GM12801 (cell line): Measurements from ENCODE around the gene DEPP1.

Experiments
- TF ChIP-seq, protein P1 (sequence below): IDR thresholded peaks from one replicate; pipeline ENCODE4 v1.5.1; 2011; ENCODE audit warnings: control low read depth; ENCODE audit not compliant: insufficient read length; ENCODE audit errors: extremely low read depth

The DEPP1 gene

DNA sequence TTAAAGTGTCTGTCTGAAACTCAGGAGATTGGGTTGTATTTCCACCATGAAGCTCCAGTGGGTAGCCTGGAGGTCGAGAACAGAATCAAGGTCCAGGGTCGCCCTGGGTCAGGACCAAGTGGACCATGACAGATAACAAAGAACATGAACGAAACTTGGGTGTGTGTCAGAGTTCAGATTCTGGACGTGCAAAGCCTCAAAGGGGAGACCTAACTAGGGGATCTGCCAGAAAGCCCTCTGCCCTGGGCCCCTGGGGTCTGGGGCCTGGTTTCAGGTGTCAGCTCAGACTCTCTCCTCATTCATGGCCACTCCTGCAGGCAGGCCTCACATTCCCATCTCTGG lies 17.4 kb downstream of the DEPP1 start:
- TF ChIP-seq, protein P1, sequence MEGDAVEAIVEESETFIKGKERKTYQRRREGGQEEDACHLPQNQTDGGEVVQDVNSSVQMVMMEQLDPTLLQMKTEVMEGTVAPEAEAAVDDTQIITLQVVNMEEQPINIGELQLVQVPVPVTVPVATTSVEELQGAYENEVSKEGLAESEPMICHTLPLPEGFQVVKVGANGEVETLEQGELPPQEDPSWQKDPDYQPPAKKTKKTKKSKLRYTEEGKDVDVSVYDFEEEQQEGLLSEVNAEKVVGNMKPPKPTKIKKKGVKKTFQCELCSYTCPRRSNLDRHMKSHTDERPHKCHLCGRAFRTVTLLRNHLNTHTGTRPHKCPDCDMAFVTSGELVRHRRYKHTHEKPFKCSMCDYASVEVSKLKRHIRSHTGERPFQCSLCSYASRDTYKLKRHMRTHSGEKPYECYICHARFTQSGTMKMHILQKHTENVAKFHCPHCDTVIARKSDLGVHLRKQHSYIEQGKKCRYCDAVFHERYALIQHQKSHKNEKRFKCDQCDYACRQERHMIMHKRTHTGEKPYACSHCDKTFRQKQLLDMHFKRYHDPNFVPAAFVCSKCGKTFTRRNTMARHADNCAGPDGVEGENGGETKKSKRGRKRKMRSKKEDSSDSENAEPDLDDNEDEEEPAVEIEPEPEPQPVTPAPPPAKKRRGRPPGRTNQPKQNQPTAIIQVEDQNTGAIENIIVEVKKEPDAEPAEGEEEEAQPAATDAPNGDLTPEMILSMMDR: no peak

DNA sequence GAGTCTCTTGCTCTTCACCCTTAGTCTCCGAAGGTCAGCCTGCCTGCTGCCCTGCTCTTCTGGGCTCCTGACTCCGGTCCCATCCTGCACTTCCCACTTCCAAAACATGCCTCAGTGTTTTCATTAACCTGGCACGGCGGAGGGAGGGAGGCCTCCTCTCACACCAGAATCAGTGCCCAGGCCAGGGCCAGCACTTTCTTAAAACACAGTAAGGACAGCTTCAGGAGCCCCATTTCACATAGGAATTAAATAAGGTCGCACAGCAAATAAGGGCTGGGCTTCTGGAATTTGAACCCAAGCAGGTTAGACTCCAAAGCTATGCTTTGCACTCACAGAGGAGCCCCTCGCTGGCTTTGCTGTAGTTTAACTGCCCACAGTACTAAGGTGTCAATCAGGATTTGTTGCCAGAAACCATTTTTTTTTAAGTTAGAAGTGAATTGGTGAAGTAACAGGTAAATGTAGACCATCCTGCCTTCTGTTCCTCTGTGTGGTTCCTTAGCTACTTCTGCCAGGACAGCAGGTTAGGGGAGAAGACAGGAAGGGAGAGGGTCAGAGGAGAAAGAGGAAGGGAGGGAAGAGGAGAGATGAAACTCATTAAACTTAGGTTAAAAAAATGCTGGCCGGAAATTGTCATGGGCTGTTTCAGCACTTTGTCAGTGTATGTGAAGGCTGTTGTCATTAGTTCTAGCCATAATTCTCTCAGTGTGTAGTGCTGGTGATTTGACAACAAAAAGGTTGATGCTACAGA lies 18.0 kb downstream of the DEPP1 start:
- TF ChIP-seq, protein P1: no peak

DNA sequence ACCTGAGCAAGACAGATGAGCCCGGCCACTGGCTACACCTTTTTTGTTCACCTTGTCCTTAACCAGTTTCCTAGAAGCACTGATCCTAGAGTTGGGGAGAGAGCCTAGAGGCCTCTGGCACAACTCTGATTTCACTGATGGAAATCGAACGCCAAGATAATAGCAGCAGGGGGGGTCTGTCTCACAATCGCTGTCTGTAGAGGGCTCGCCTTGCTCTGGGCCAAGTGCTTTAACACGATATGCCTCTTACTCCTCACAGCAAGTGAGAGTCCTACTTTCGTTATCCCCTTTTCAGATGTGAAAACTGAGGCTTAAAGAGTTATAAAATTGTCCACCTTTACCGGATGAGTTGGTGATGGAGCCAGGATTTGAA lies 18.5 kb downstream of the DEPP1 start:
- TF ChIP-seq, protein P1: no peak

DNA sequence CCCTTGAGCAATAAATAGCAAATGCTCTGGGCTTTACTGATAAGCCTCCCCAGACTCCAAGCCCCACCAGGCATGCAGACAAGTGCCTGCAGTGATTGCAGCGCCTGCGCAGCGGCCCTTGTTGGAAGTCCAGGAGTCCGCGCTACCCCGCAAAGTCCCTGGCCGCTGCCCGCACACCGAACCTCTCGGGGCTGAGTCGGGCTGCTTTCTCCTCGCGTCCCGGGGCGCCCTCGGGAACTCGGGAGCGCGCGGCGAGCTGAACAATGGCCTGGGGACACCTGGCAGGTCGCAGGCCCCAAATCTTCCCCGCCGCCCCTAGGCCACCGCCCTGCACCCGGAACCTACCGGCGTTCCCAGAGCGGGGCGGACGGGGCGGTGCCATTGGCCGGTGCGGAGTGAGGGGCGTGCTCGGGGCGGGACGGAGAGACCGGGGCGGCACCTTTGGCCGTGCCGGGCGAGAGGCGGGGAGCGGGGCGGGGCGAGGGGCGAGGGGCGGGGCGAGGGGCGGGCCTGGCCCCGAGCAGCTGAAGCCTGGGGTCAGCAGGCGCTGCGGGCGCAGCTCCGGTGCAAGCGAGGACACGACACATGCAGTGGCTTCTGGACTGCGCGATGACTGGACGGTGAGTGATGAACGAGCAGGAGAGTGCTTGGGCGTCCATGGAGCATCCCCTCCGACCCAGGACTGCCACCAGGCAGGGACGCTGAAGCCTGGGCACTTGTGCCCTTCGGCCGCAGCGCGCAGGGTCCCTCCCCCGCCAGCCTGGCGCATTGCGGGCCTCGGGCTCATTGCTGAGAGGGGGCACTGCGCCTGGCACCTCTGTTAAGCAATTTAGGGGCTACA lies 19.1 kb downstream of the DEPP1 start, which contains the start of gene RASSF4:
Gene RASSF4, plus strand, starts transcription at position 556 of the 841 bp plus-strand sequence. CDS start 10,401 bp downstream, outside the sequence.
- TF ChIP-seq, protein P1: no peak

DNA sequence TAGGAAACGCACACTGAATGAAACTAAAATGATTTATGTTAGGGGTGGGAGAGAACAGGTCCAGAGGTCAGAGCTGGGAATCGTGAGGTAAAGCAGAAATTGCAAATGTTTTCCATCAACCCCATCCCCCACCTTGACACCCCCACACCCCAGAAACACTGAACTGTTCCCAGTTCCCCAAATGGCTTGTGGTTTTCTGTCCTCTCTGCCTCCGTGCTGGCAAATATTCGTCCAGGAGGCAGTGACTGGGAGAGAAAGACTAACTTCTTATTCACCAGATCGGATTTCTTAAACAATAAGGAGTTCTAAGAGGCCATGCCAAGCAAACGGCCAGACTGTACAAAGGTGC lies 19.7 kb downstream of the DEPP1 start:
- TF ChIP-seq, protein P1: no peak

DNA sequence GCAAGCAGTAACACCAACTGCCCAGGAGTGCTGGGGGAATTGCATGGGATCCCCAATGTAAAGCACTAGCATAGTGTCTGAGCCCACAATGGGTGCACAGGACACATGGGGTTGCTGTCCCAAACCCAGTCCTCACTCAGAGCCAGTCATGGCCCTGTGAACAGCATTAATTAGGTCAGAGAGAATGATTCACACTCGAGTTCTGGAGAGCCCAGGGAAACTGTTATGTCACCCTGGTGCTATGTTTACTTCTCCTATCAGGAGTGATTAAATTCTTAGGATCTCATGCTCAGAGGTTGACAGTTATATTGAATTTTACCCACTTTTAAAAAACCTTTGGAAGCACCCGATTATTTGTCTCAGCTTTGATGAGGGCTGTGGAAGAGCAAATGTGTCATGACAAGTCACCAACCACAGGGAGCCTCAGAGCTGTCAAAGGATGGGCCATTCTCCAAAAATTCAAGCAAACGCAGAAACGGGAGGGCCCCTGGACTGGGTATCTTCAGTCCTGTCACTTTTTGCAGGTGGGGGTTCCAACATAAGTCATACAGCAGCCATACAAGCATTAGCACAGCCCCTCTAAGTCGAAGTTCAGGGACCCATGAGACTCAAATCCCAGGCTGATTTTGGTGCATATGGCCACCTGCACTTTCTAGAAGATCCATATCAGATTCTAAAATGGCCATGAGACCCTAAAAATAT lies 20.3 kb downstream of the DEPP1 start:
- TF ChIP-seq, protein P1: no peak

DNA sequence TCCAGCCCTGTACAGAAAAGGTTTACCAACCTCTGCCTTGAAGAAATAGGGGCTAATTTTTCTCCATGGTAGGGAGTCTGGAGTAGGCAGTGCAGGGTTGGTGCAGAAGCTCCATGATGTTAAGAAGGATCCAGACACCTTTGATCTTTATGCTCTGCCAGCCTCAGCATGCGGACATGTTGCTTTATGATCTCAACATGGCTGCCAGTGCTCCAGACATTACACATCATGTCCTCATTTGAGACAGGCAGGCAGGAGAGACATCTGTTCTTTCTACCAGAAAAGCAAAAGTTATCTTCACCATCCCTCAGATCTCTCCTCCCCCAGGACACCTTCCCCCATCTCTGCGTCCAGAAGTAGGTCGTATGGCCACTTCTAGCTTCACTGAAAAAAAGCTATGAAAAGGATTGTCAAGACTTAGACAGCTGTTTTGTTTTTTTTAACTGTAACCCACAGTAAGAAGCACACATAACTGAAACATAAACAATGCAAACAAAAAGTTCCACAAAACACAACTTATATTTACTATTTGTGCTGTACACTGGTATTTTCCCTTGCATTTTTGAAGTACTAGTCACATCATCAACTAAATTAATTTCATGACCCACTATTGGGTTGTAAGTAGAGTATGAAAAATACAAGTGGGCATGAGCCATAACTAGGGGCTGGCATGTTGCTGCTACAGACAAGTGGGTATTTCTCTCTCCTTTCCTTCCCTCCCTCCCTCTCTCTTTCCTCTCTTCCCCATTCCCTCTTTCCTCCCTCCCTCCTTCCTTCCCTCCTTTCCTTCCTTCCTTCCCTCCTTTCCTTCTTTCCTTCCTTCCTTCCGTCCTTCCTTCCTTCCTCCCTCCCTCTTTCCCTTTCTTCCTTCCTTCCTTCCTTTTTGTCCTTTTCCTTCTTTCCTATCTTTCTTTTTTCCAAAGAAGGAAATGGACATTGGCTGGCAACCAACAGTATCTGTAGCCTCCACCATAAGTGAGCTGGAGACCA lies 21.6 kb downstream of the DEPP1 start:
- TF ChIP-seq, protein P1: no peak
